Liver (tissue), 9 donors: ENCODE data around the gene ZRSR2. TPM values are rescaled to one million over a fixed set of nuclear protein-coding genes. Genes with fewer than 3 reads are reported as not detected.

Experiments used
- DNase-seq: peaks from one replicate; pipeline ENCODE4 v3.0.0-alpha.2; 2017; ENCODE audit warnings: low spot score
- H3K27ac ChIP-seq, 2 donors: one replicate each; pipeline ENCODE4 v1.7.0; 2013; ENCODE audit warnings: inconsistent platforms in 2 of 2, low read length in 2 of 2, control low read depth in 1 of 2, low read depth in 1 of 2, mild to moderate bottlenecking in 1 of 2
- H3K27me3 ChIP-seq, 4 donors: one replicate each; pipeline versions ENCODE4 v1.6.1 to v1.7.0; 2013; ENCODE audit warnings: low read length in 3 of 4, inconsistent platforms in 1 of 4, mild to moderate bottlenecking in 1 of 4, moderate library complexity in 1 of 4; ENCODE audit not compliant: control insufficient read depth in 4 of 4, insufficient read depth in 4 of 4
- H3K36me3 ChIP-seq, 4 donors: one replicate each; pipeline versions ENCODE4 v1.6.1 to v1.7.0; 2013; ENCODE audit warnings: low read length in 3 of 4, mild to moderate bottlenecking in 3 of 4, low read depth in 1 of 4, moderate library complexity in 1 of 4; ENCODE audit not compliant: control insufficient read depth in 4 of 4, insufficient read depth in 3 of 4
- H3K4me1 ChIP-seq, 4 donors: one replicate each; pipeline versions ENCODE4 v1.6.1 to v1.7.0; 2013; ENCODE audit warnings: low read length in 3 of 4, mild to moderate bottlenecking in 3 of 4, moderate library complexity in 1 of 4; ENCODE audit not compliant: control insufficient read depth in 4 of 4, insufficient read depth in 4 of 4
- H3K4me3 ChIP-seq, 3 donors: one replicate each; pipeline versions ENCODE4 v1.6.1 to v1.7.0; 2013; ENCODE audit warnings: low read length in 3 of 3, control low read depth in 1 of 3, low read depth in 1 of 3, mild to moderate bottlenecking in 1 of 3
- H3K9ac ChIP-seq, 2 donors: one replicate each; pipeline ENCODE4 v1.7.0; 2013; ENCODE audit warnings: low read length in 2 of 2, mild to moderate bottlenecking in 2 of 2, moderate library complexity in 2 of 2, control low read depth in 1 of 2, low read depth in 1 of 2
- H3K9me3 ChIP-seq, 4 donors: one replicate each; pipeline versions ENCODE4 v1.6.1 to v1.7.0; 2013; ENCODE audit warnings: low read length in 3 of 4; ENCODE audit not compliant: control insufficient read depth in 4 of 4
- ATF3 ChIP-seq: IDR thresholded peaks from 2 replicates; pipeline ENCODE4 v1.6.1; 2016; ENCODE audit warnings: antibody characterized with exemption
- CTCF ChIP-seq: fragments of 150-350 bp; IDR thresholded peaks from 2 replicates; pipeline ENCODE4 v1.5.1; 2017; ENCODE audit warnings: improper control_type of control experiment, low read depth, low read length; ENCODE audit not compliant: missing input control
- EGR1 ChIP-seq, 2 donors: IDR thresholded peaks; 2 replicates each; pipeline ENCODE4 v1.6.1; 2016 to 2018; ENCODE audit warnings: antibody characterized with exemption in 2 of 2, low read depth in 2 of 2
- FOXA1 ChIP-seq: IDR thresholded peaks from 2 replicates; pipeline ENCODE4 v1.6.1; 2016; ENCODE audit warnings: antibody characterized with exemption
- FOXA2 ChIP-seq: IDR thresholded peaks from 2 replicates; pipeline ENCODE4 v1.6.1; 2016; ENCODE audit warnings: antibody characterized with exemption
- GABPA ChIP-seq, 2 donors: IDR thresholded peaks in 1 of 2; conservative IDR thresholded peaks in 1 of 2; 2 replicates each; pipeline ENCODE4 v1.6.1; 2016; ENCODE audit warnings: antibody characterized with exemption in 2 of 2, mild to moderate bottlenecking in 1 of 2, moderate library complexity in 1 of 2
- HNF4A ChIP-seq, 2 donors: conservative IDR thresholded peaks; 2 replicates each; pipeline ENCODE4 v1.6.1; 2016; ENCODE audit warnings: antibody characterized with exemption in 2 of 2, mild to moderate bottlenecking in 2 of 2
- HNF4G ChIP-seq: IDR thresholded peaks from 2 replicates; pipeline ENCODE4 v1.6.1; 2016; ENCODE audit warnings: antibody characterized with exemption
- JUND ChIP-seq, 2 donors: IDR thresholded peaks; 2 replicates each; pipeline ENCODE4 v1.6.1; 2016; ENCODE audit warnings: antibody characterized with exemption in 2 of 2
- MAX ChIP-seq: IDR thresholded peaks from 2 replicates; pipeline ENCODE4 v1.6.1; 2016; ENCODE audit warnings: antibody characterized with exemption
- NR2F2 ChIP-seq: IDR thresholded peaks from 2 replicates; pipeline ENCODE4 v1.6.1; 2016; ENCODE audit warnings: antibody characterized with exemption
- RAD21 ChIP-seq, 2 donors: IDR thresholded peaks; 2 replicates each; pipeline ENCODE4 v1.6.1; 2016; ENCODE audit warnings: antibody characterized with exemption in 2 of 2, mild to moderate bottlenecking in 2 of 2
- RXRA ChIP-seq, 2 donors: IDR thresholded peaks; 2 replicates each; pipeline ENCODE4 v1.6.1; 2017 to 2018; ENCODE audit warnings: antibody characterized with exemption in 2 of 2, mild to moderate bottlenecking in 1 of 2
- SP1 ChIP-seq: IDR thresholded peaks from 2 replicates; pipeline ENCODE4 v1.6.1; 2018; ENCODE audit warnings: antibody characterized with exemption, mild to moderate bottlenecking
- TAF1 ChIP-seq: conservative IDR thresholded peaks from 2 replicates; pipeline ENCODE4 v1.6.1; 2016; ENCODE audit warnings: antibody characterized with exemption, mild to moderate bottlenecking
- YY1 ChIP-seq: IDR thresholded peaks from 2 replicates; pipeline ENCODE4 v1.6.1; 2016; ENCODE audit warnings: antibody characterized with exemption, mild to moderate bottlenecking
- ZBTB33 ChIP-seq: IDR thresholded peaks from 2 replicates; pipeline ENCODE4 v1.6.1; 2016; ENCODE audit warnings: antibody characterized with exemption
- WGBS: extraction: QIAGEN DNeasy Blood & Tissue Kit; methylation state at CpG from one replicate; pipeline ENCODE4 v1.1.7; 2013; 5-methylcytosine and 5-hydroxymethylcytosine counted together
- polyA plus RNA-seq, 2 donors: library from polyadenylated mRNA; stranded (reverse) in 1 of 2; unstranded in 1 of 2; fragments of 200-250 nt in 1 of 2; fragments of >200 nt in 1 of 2; fragmentation: Nextera tagmentation in 1 of 2; extraction: Ambion mirVana in 1 of 2; gene quantifications; one replicate each; pipeline versions ENCODE4 v1.2.1 to v1.2.3, GENCODE V29; 2013 to 2015
- total RNA-seq, 2 donors: library from RNA; depleted of rRNA; stranded (reverse); fragments of >200 nt; gene quantifications; one replicate each; pipeline ENCODE4 v1.2.3, GENCODE V29; 2014
- donor health status: healthy.
- donor health status: healthy.
- donor health status: healthy.
- donor health status: healthy.
- donor health status: healthy.

ZRSR2 gene
- total and polyA plus RNA-seq, 4 donors, result 1.4 to 7.0 (median 3.0) TPM

- TF ChIP-seq CTCF (no peak), GABPA (IDR thresholded peaks at IDR 0.05 in 1 of 2, conservative IDR thresholded peaks at IDR 0.05 in 1 of 2) (no peak), NR2F2 (no peak), ZBTB33 (no peak), JUND (IDR thresholded peaks at IDR 0.05) (no peak), TAF1 (no peak), MAX (no peak), YY1 (no peak), ATF3 (no peak), FOXA1 (no peak), RXRA (IDR thresholded peaks at IDR 0.05) (no peak)
- Histone ChIP-seq H3K9ac (no peak overlapping the region), H3K36me3 (no peaks in the 10 kb centered on the region), H3K9me3 (no peaks in the 10 kb centered on the region), H3K4me1 (no peaks in the 10 kb centered on the region), H3K27ac (no peak overlapping the region), H3K4me3 (no peak overlapping the region), H3K27me3 (no peaks in the 10 kb centered on the region)
- DNase-seq, result no peak
- WGBS, result 80% methylated on average over 5 of the region's 5 CpGs
These were observed 44.7 kb downstream of the ZRSR2 start for GRCh38 chrX:15834827-15835595.

GRCh38 chrX:15838017-15838416, 47.7 kb downstream of the ZRSR2 start:
- no peak overlapping the region for H3K4me3 ChIP-seq
- WGBS, result 93% methylated on average over 3 of the region's 3 CpGs
- H3K9me3 ChIP-seq, result no peaks in the 10 kb centered on the region
- H3K4me1 ChIP-seq, result no peaks in the 10 kb centered on the region
- no peaks in the 10 kb centered on the region for H3K36me3 ChIP-seq
- H3K9ac ChIP-seq, result no peak overlapping the region
- no peak for DNase-seq
- H3K27me3 ChIP-seq, result no peaks in the 10 kb centered on the region
- H3K27ac ChIP-seq, result no peak overlapping the region
- no peak for TF ChIP-seq FOXA1
- no peak for TF ChIP-seq ATF3
- TF ChIP-seq HNF4G, result no peak
- no peak for TF ChIP-seq YY1
- TF ChIP-seq MAX, result no peak
- no peak for TF ChIP-seq GABPA (IDR thresholded peaks at IDR 0.05 in 1 of 2, conservative IDR thresholded peaks at IDR 0.05 in 1 of 2)
- no peak for TF ChIP-seq EGR1 (IDR thresholded peaks at IDR 0.05; ENCODE audit: low read depth in 2 of 2)
- TF ChIP-seq NR2F2, result no peak
- TF ChIP-seq CTCF, result no peak
- TF ChIP-seq HNF4A (conservative IDR thresholded peaks at IDR 0.05), result no peak
- no peak for TF ChIP-seq ZBTB33
- TF ChIP-seq JUND (IDR thresholded peaks at IDR 0.05), result no peak
- no peak for TF ChIP-seq SP1
- no peak for TF ChIP-seq RXRA (IDR thresholded peaks at IDR 0.05)
- no peak for TF ChIP-seq TAF1
- TF ChIP-seq RAD21 (IDR thresholded peaks at IDR 0.05), result no peak
- no peak for TF ChIP-seq FOXA2
